Activated CD8-positive, alpha-beta memory T cell treated with anti-CD3 and anti-CD28 coated beads, Interleukin-2, amount 10 ng/mL, durations not matched to agents 7 days and 5 days (primary cell): ENCODE results near the gene PCCA. TPM values are rescaled to one million over a fixed set of nuclear protein-coding genes. Genes with fewer than 3 reads are reported as not detected.
"Not testable (repeated sequence)": the region's sequence is repeated elsewhere in the genome, so short reads cannot be mapped to it uniquely, and the experiment has no call there.

ENCODE experiments used
- ATAC-seq: fragments of 150-1000 bp; cut with Tn5 transposase; one replicate; pipeline ENCODE4 v1.10.0; 2021; ENCODE audit warnings: moderate library complexity
- CTCF ChIA-PET: fragments of 350-600 bp; sonication (Branson Sonifier 250); formaldehyde crosslinking; loops from one replicate; lab custom pipeline; 2021; ENCODE audit warnings: antibody characterized with exemption; lab: Charles Lee
- DNase-seq: peaks from one replicate; pipeline ENCODE4 v3.0.0-alpha.2; 2020
- H3K27ac Mint-ChIP-seq: one replicate; pipeline ENCODE4 v1.8.0; 2021; ENCODE audit warnings: mild to moderate bottlenecking, mixed read lengths
- H3K27me3 Mint-ChIP-seq: one replicate; pipeline ENCODE4 v1.8.0; 2021; ENCODE audit warnings: mixed read lengths
- H3K36me3 Mint-ChIP-seq: one replicate; pipeline ENCODE4 v1.8.0; 2021; ENCODE audit warnings: mild to moderate bottlenecking, mixed read lengths
- H3K4me1 Mint-ChIP-seq: one replicate; pipeline ENCODE4 v1.8.0; 2021; ENCODE audit warnings: mixed read lengths
- H3K4me3 Mint-ChIP-seq: one replicate; pipeline ENCODE4 v1.8.0; 2021; ENCODE audit warnings: mild to moderate bottlenecking, moderate library complexity, mixed read lengths
- H3K9me3 Mint-ChIP-seq: one replicate; pipeline ENCODE4 v1.8.0; 2022; ENCODE audit warnings: low read depth, mixed read lengths
- total RNA-seq, 2 experiments: library from RNA; stranded (reverse); gene quantifications; one replicate each; pipeline ENCODE4 v1.2.3, GENCODE V29; 2021

PCCA gene
- total RNA-seq, 2 experiments from 2014 or later, result 14.1 to 17.9 TPM

GRCh38 chr13:100301418-100301817, 212.5 kb downstream of the PCCA start:
- DNase-seq (no peak), ATAC-seq (no peak)
- Mint-ChIP-seq H3K27me3 (no peaks in the 10 kb centered on the region), H3K4me3 (no peak overlapping the region), H3K27ac (no peak overlapping the region), H3K9me3 (no peaks in the 10 kb centered on the region), H3K36me3 (peaks cover 11% of the 10 kb centered on the region), H3K4me1 (no peaks in the 10 kb centered on the region)
- CTCF ChIA-PET, result no interaction called here

GRCh38 chr13:100302391-100302790, 213.5 kb downstream of the PCCA start:
- H3K36me3 Mint-ChIP-seq, result peaks cover 11% of the 10 kb centered on the region

GRCh38 chr13:100304229-100304628, 215.3 kb downstream of the PCCA start:
- Mint-ChIP-seq H3K27me3 (no peaks in the 10 kb centered on the region), H3K27ac (no peak overlapping the region), H3K36me3 (peaks cover 2% of the 10 kb centered on the region), H3K4me3 (no peak overlapping the region), H3K4me1 (no peaks in the 10 kb centered on the region), H3K9me3 (no peaks in the 10 kb centered on the region)
- CTCF ChIA-PET, result no interaction called here
- ATAC-seq (no peak), DNase-seq (no peak)

More at GRCh38 chr13:100302391-100302790, 213.5 kb downstream of the PCCA start:
- no peak overlapping the region for H3K27ac Mint-ChIP-seq
- CTCF ChIA-PET, result no interaction called here
- H3K27me3 Mint-ChIP-seq, result no peaks in the 10 kb centered on the region
- DNase-seq (no peak), ATAC-seq (no peak)
- H3K4me1 Mint-ChIP-seq, result no peaks in the 10 kb centered on the region
- no peaks in the 10 kb centered on the region for H3K9me3 Mint-ChIP-seq
- no peak overlapping the region for H3K4me3 Mint-ChIP-seq

- H3K27ac Mint-ChIP-seq, result no peak overlapping the region
- CTCF ChIA-PET, result no interaction called here
- H3K9me3 Mint-ChIP-seq, result no peaks in the 10 kb centered on the region
Measured at GRCh38 chr13:100305398-100305797, 216.5 kb downstream of the PCCA start.

GRCh38 chr13:100306030-100306429, 217.1 kb downstream of the PCCA start:
- DNase-seq, result no peak
- Mint-ChIP-seq H3K4me1 (no peaks in the 10 kb centered on the region), H3K27ac (no peak overlapping the region), H3K36me3 (peaks cover 6% of the 10 kb centered on the region), H3K27me3 (no peaks in the 10 kb centered on the region), H3K4me3 (no peak overlapping the region), H3K9me3 (no peaks in the 10 kb centered on the region)
- ATAC-seq, result no peak
- CTCF ChIA-PET, result no interaction called here

More at GRCh38 chr13:100305398-100305797, 216.5 kb downstream of the PCCA start:
- DNase-seq (no peak), ATAC-seq (no peak)
- Mint-ChIP-seq H3K4me3 (no peak overlapping the region), H3K36me3 (peaks cover 6% of the 10 kb centered on the region), H3K4me1 (no peaks in the 10 kb centered on the region), H3K27me3 (no peaks in the 10 kb centered on the region)

GRCh38 chr13:100306434-100306999, 217.6 kb downstream of the PCCA start:
- Mint-ChIP-seq H3K27me3 (no peaks in the 10 kb centered on the region), H3K27ac (no peak overlapping the region), H3K4me1 (no peaks in the 10 kb centered on the region), H3K9me3 (no peaks in the 10 kb centered on the region), H3K36me3 (peaks cover 8% of the 10 kb centered on the region), H3K4me3 (no peak overlapping the region)
- DNase-seq (no peak), ATAC-seq (no peak)
- CTCF ChIA-PET, result no interaction called here

GRCh38 chr13:100314132-100314910, 225.4 kb downstream of the PCCA start:
- no peaks in the 10 kb centered on the region for H3K4me1 Mint-ChIP-seq
- no peak for ATAC-seq
- H3K9me3 Mint-ChIP-seq, result peaks cover 6% of the 10 kb centered on the region
- H3K27me3 Mint-ChIP-seq, result no peaks in the 10 kb centered on the region
- H3K36me3 Mint-ChIP-seq, result peaks cover 23% of the 10 kb centered on the region
- no peak overlapping the region for H3K4me3 Mint-ChIP-seq
- no peak for DNase-seq
- no peak overlapping the region for H3K27ac Mint-ChIP-seq
- CTCF ChIA-PET, result no interaction called here

GRCh38 chr13:100315522-100315921, 226.6 kb downstream of the PCCA start:
- H3K27ac Mint-ChIP-seq, result no peak overlapping the region
- CTCF ChIA-PET, result no interaction called here
- H3K9me3 Mint-ChIP-seq, result peaks cover 6% of the 10 kb centered on the region

GRCh38 chr13:100318473-100318872, 229.6 kb downstream of the PCCA start:
- DNase-seq, H3K4me1 Mint-ChIP-seq, ATAC-seq, H3K9me3 Mint-ChIP-seq, H3K4me3 Mint-ChIP-seq, H3K27me3 Mint-ChIP-seq, CTCF ChIA-PET, H3K27ac Mint-ChIP-seq: not testable (repeated sequence)
- peaks cover 27% of the 10 kb centered on the region for H3K36me3 Mint-ChIP-seq

More at GRCh38 chr13:100315522-100315921, 226.6 kb downstream of the PCCA start:
- H3K4me3 Mint-ChIP-seq, result no peak overlapping the region
- no peaks in the 10 kb centered on the region for H3K4me1 Mint-ChIP-seq
- DNase-seq (no peak), ATAC-seq (no peak)
- H3K27me3 Mint-ChIP-seq, result no peaks in the 10 kb centered on the region
- peaks cover 24% of the 10 kb centered on the region for H3K36me3 Mint-ChIP-seq

- no peak overlapping the region for H3K4me3 Mint-ChIP-seq
- no peak overlapping the region for H3K27ac Mint-ChIP-seq
- no peak for ATAC-seq
- H3K4me1 Mint-ChIP-seq, result no peaks in the 10 kb centered on the region
- H3K9me3 Mint-ChIP-seq, result no peaks in the 10 kb centered on the region
- CTCF ChIA-PET, result interaction anchor here (1.3 kb wide), 1 partner anchor 191 kb away, joined by 3 read pairs; no protein-coding TSS in a partner anchor
- H3K27me3 Mint-ChIP-seq, result no peaks in the 10 kb centered on the region
- H3K36me3 Mint-ChIP-seq, result peaks cover 24% of the 10 kb centered on the region
- no peak for DNase-seq
Measured at GRCh38 chr13:100323937-100324336, 235.0 kb downstream of the PCCA start.

GRCh38 chr13:100330662-100331061, 241.8 kb downstream of the PCCA start:
- H3K27ac Mint-ChIP-seq, result no peak overlapping the region
- ATAC-seq, result no peak
- CTCF ChIA-PET, result no interaction called here

GRCh38 chr13:100333141-100333540, 244.2 kb downstream of the PCCA start:
- peaks cover 9% of the 10 kb centered on the region for H3K4me1 Mint-ChIP-seq
- ATAC-seq (no peak), DNase-seq (no peak)
- no peaks in the 10 kb centered on the region for H3K27me3 Mint-ChIP-seq
- H3K27ac Mint-ChIP-seq, result no peak overlapping the region
- peaks cover 12% of the 10 kb centered on the region for H3K9me3 Mint-ChIP-seq
- CTCF ChIA-PET, result no interaction called here
- H3K36me3 Mint-ChIP-seq, result peaks cover 35% of the 10 kb centered on the region
- no peak overlapping the region for H3K4me3 Mint-ChIP-seq

More at GRCh38 chr13:100330662-100331061, 241.8 kb downstream of the PCCA start:
- Mint-ChIP-seq H3K4me1 (peaks cover 9% of the 10 kb centered on the region), H3K4me3 (no peak overlapping the region), H3K36me3 (peaks cover 32% of the 10 kb centered on the region), H3K27me3 (no peaks in the 10 kb centered on the region), H3K9me3 (peaks cover 9% of the 10 kb centered on the region)
- no peak for DNase-seq

- ATAC-seq, result peak; percentile 27
- Mint-ChIP-seq H3K27ac (no peak overlapping the region), H3K27me3 (no peaks in the 10 kb centered on the region), H3K4me1 (peaks cover 9% of the 10 kb centered on the region), H3K9me3 (peaks cover 12% of the 10 kb centered on the region), H3K4me3 (no peak overlapping the region), H3K36me3 (peaks cover 34% of the 10 kb centered on the region)
- CTCF ChIA-PET, result no interaction called here
- DNase-seq, result no peak
Measured at GRCh38 chr13:100334214-100334613, 245.3 kb downstream of the PCCA start.
